Sigmoid colon (tissue), 7 donors: ENCODE measurements around the gene CRIP2. TPM values are rescaled to one million over a fixed set of nuclear protein-coding genes. Genes with fewer than 3 reads are reported as not detected.

ENCODE experiments used
- DNase-seq: peaks from one replicate; pipeline ENCODE4 v3.0.0-alpha.2; 2019
- H3K27ac ChIP-seq, 4 donors: fragments of 200-600 bp; sonication (generic); one replicate each; pipeline ENCODE4 v1.5.1; 2016 to 2019; ENCODE audit warnings: mild to moderate bottlenecking in 1 of 4
- H3K27me3 ChIP-seq, 3 donors: fragments of 200-600 bp; sonication (generic); one replicate each; pipeline ENCODE4 v1.5.1; 2019; ENCODE audit warnings: mild to moderate bottlenecking in 1 of 3
- H3K36me3 ChIP-seq, 4 donors: fragments of 200-600 bp; sonication (generic); one replicate each; pipeline ENCODE4 v1.5.1; 2016 to 2019
- H3K4me1 ChIP-seq, 4 donors: fragments of 200-600 bp; sonication (generic); one replicate each; pipeline ENCODE4 v1.5.1; 2017 to 2019
- H3K4me3 ChIP-seq, 4 donors: fragments of 200-600 bp; sonication (generic); one replicate each; pipeline ENCODE4 v1.5.1; 2017 to 2019; ENCODE audit warnings: mild to moderate bottlenecking in 2 of 4, moderate library complexity in 1 of 4
- H3K9me3 ChIP-seq, 4 donors: fragments of 200-600 bp in 3 of 4; sonication (generic) in 3 of 4; one replicate each; pipeline versions ENCODE4 v1.5.1 to v1.6.1; 2013 to 2019
- EP300 ChIP-seq, 4 donors: sonication (generic); formaldehyde crosslinking; IDR thresholded peaks; one replicate each; pipeline ENCODE4 v1.6.1; 2017; ENCODE audit warnings: antibody characterized with exemption in 4 of 4
- POLR2A ChIP-seq, 2 donors: fragments of 450-650 bp; IDR thresholded peaks; one replicate each; pipeline ENCODE4 v1.6.1; 2016; ENCODE audit warnings: antibody characterized with exemption in 2 of 2, mild to moderate bottlenecking in 2 of 2, moderate library complexity in 2 of 2
- POLR2AphosphoS5 ChIP-seq, 4 donors: sonication (generic); formaldehyde crosslinking; IDR thresholded peaks; one replicate each; pipeline ENCODE4 v1.6.1; 2017; ENCODE audit warnings: antibody characterized with exemption in 4 of 4
- WGBS, 2 donors: extraction: QIAGEN DNeasy Blood & Tissue Kit; methylation state at CpG; one replicate each; pipeline ENCODE4 v1.1.7; 2013; 5-methylcytosine and 5-hydroxymethylcytosine counted together
- intact Hi-C: fragments of 100-400 bp; cut with DNase I; formaldehyde crosslinking; loops from one replicate; pipeline ENCODE4 v1.15.1; 2023
- polyA plus RNA-seq, 3 donors: library from polyadenylated mRNA; stranded (reverse); fragments of 200-250 nt; gene quantifications; one replicate each; pipeline ENCODE4 v1.2.3, GENCODE V29; 2013
- total RNA-seq, 4 donors: library from RNA; depleted of rRNA; stranded (reverse); fragments of >200 nt; gene quantifications; one replicate each; pipeline ENCODE4 v1.1.0, GENCODE V29; 2016
- TF ChIP-seq, protein P1 (sequence below), 4 experiments: fragments of 450-650 bp in 3 of 4; fragments of 200-600 bp in 1 of 4; IDR thresholded peaks; one replicate each; pipeline ENCODE4 v1.5.1; 2016 to 2019; ENCODE audit warnings: antibody characterized with exemption in 4 of 4, mild to moderate bottlenecking in 3 of 4, moderate library complexity in 2 of 4
- donor health status: healthy with polysubstance abuse.
- donor health status: Bipolar disorder and iron deficiency.
- donor health status: healthy.

CRIP2 gene
- total and polyA plus RNA-seq, 7 donors, result 13.6 to 79.5 (median 50.0) TPM

DNA sequence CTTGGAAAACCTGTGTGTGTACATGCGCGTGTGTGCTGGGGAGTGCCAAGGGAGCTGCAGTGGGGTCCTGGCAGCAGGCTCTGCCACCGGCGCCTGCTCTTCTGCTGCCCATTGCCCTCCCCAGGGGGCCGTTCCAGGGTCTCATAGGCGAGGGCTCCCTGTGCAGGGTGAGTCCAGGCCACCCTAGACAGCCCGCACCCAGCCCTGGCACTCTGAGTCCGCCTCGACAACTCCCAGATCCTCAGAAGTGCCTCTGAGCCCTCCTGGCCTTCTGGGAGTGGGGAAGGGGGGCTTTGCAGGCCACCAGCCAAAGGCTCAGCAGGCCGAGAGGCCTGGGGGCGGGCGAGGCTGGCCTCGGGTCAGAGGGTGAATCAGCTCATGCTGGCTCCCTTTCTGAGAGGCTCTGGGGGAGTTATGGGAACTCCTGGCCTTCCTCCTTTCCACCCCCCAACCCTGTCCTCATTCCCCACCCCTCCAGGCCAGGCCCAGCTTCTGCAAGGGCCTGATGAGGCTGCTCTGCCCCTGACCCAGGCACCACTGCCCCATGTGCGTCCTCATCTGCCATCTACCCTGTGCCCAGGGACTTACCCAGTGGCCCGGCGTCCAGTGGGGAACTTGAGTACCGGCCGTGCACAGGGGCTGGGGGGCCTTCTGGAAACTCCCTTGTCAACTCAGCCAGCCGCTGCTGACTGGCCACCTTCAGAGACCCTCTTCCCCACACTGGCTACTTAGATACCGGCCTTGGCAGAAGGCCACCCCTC, 14.3 kb downstream of the CRIP2 start:
- intact Hi-C loops, result loop anchor here (2.0 kb wide), 1 partner anchor 118 kb away; no protein-coding TSS in a partner anchor
- Histone ChIP-seq H3K9me3 (no peaks in the 10 kb centered on the region), H3K4me1 (peaks cover 0 to 66% (median 60%) of the 10 kb centered on the region in 4 donors), H3K4me3 (peak overlapping the region in 2 of 4 donors; percentile 64 to 76), H3K27ac (peak overlapping the region; percentile 91 to 99 (median 95)), H3K27me3 (peaks cover 3 to 32% (median 27%) of the 10 kb centered on the region in 3 donors), H3K36me3 (no peaks in the 10 kb centered on the region)
- 54 to 66% methylated on average over 20 of the region's 20 CpGs for WGBS, 2 donors
- TF ChIP-seq EP300 (IDR thresholded peaks at IDR 0.05) (no peak), POLR2A (IDR thresholded peaks at IDR 0.05) (no peak)
- DNase-seq, result no peak

DNA sequence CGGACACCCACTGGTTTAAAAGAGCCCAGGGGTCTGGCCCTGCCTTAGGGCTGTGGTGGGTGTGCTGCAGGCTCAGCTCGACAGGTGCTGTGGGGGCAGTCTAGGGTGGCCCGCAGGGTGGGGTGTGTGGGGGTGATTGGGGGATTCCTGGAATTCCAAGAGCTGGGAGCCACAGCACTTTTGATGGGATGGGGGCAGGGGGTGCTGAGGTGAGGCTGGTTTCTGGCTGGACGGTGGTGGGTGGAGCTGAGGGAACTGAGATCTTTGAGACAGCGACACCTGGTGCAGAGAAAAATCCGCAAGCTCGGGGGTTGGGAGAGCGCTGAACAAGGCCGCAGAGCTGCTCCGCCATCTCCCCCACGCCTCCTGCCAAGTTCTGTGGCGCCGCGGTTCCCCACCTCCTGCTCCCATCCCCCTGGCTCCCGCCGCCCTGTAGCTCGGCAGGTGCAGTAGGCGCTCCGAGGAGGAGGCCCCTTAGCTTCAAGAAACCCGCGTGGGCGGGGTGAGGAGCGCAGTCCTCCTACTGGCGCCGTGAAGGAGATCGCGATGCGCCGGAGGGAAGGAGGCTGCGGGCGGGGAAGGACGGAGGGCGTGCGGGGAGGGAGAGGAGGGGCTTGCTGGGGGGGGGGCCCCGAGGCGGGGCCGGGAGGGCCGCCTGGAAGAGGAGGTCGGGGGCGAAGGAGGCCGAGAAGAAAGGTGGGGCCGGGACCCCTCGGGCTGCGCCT, 15.1 kb downstream of the CRIP2 start:
- DNase-seq, result peak; percentile 94
- H3K27ac ChIP-seq, result peak overlapping the region; percentile 91 to 99 (median 95)
- H3K27me3 ChIP-seq, result peaks cover 3 to 32% (median 27%) of the 10 kb centered on the region in 3 donors
- H3K4me3 ChIP-seq, result peak overlapping the region; percentile 37 to 76 (median 67)
- no peaks in the 10 kb centered on the region for H3K9me3 ChIP-seq
- TF ChIP-seq, protein P1, sequence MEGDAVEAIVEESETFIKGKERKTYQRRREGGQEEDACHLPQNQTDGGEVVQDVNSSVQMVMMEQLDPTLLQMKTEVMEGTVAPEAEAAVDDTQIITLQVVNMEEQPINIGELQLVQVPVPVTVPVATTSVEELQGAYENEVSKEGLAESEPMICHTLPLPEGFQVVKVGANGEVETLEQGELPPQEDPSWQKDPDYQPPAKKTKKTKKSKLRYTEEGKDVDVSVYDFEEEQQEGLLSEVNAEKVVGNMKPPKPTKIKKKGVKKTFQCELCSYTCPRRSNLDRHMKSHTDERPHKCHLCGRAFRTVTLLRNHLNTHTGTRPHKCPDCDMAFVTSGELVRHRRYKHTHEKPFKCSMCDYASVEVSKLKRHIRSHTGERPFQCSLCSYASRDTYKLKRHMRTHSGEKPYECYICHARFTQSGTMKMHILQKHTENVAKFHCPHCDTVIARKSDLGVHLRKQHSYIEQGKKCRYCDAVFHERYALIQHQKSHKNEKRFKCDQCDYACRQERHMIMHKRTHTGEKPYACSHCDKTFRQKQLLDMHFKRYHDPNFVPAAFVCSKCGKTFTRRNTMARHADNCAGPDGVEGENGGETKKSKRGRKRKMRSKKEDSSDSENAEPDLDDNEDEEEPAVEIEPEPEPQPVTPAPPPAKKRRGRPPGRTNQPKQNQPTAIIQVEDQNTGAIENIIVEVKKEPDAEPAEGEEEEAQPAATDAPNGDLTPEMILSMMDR (IDR thresholded peaks at IDR 0.05), result peak; percentile 56 to 69 (median 66)
- TF ChIP-seq EP300 (IDR thresholded peaks at IDR 0.05) (no peak), POLR2A (IDR thresholded peaks at IDR 0.05) (peak in 1 of 2 donors; percentile 13), POLR2AphosphoS5 (IDR thresholded peaks at IDR 0.05) (peak in 2 of 4 donors; percentile 43 to 51)
- no peaks in the 10 kb centered on the region for H3K36me3 ChIP-seq
- 1 to 2% methylated on average over 44 of the region's 44 CpGs for WGBS, 2 donors
- intact Hi-C loops, result loop anchor here (1.0 to 2.0 kb wide), 3 partner anchors 8 to 119 kb away; partner anchors contain the start of gene MTA1
- H3K4me1 ChIP-seq, result peaks cover 0 to 59% (median 53%) of the 10 kb centered on the region in 4 donors

DNA sequence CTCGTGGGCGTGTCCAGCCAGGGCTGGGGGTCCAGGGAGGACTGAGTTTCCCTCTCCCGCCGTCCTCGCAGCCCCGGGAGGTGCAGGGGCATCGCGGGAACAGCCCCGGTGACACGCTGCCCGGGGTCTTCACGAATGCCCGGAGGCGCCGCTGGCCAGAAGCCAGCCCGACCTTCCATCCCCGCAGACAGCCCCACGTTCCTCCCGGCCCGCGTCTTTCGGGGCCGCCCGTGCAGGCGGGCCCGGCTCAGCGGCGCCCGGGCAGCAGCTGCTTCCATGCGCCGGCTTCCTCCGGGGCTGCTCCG, 15.6 kb downstream of the CRIP2 start:
- H3K27me3 ChIP-seq, result peaks cover 3 to 32% (median 27%) of the 10 kb centered on the region in 3 donors
- no peaks in the 10 kb centered on the region for H3K9me3 ChIP-seq
- H3K36me3 ChIP-seq, result no peaks in the 10 kb centered on the region
- DNase-seq, result no peak
- H3K4me1 ChIP-seq, result peaks cover 0 to 55% (median 50%) of the 10 kb centered on the region in 4 donors
- TF ChIP-seq EP300 (IDR thresholded peaks at IDR 0.05) (no peak), POLR2A (IDR thresholded peaks at IDR 0.05) (no peak)
- 0% methylated on average over 33 of the region's 33 CpGs for WGBS, 2 donors
- H3K27ac ChIP-seq, result peak overlapping the region; percentile 91 to 99 (median 95)
- intact Hi-C loops, result loop anchor here (1.0 to 2.0 kb wide), 2 partner anchors 9 to 71 kb away; partner anchors contain the start of gene MTA1
- H3K4me3 ChIP-seq, result peak overlapping the region; percentile 37 to 76 (median 67)

DNA sequence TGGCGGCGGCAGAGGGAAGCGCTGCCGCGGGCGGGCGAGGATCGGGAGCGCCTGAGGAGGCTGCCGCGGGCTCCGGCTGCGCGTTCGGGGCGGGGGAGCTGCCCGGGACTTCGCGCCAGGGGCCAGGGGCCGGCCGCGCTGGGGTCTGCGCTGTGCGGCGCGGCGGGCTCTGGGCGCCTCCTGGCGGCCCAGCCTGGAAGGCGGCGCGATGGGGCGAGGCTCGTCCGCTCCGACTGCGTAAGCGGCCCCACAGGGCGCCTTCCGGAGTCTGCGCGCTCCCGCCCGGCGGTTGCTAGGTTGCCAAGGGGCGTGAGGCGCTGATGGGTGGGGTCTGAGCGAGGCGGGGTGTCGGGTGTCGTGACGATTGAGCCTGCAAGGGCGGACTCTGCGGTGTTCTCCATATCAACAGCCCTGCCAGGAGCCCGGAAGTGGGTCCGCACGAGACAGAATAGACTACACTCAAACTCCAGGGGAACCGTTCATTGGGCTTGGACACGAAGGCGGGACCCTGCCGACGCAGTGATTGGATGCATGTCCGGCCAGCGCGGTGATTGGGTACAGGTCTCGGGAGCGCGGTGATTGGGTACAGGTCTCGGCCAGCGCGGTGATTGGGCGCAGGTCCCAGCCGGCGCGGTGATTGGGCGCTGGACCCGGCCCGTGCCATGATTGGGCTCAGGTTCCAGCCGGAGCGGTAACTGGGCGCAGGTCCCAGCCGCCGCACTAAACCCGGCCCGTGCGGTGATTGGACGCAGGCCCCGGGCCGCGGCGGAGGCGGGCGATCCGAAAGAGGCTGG, 16.1 kb downstream of the CRIP2 start, which contains the start of gene TEDC1:
TEDC1 (plus strand) TSS at position 675 of the 794 bp plus-strand sequence. CDS start 130 bp downstream, outside the sequence.
- Histone ChIP-seq H3K27me3 (peaks cover 3 to 27% (median 24%) of the 10 kb centered on the region in 3 donors), H3K4me1 (peaks cover 0 to 52% (median 49%) of the 10 kb centered on the region in 4 donors), H3K27ac (peak within 1 kb of the TSS; percentile 91 to 99 (median 95)), H3K36me3 (no peaks in the 10 kb centered on the region), H3K9me3 (no peaks in the 10 kb centered on the region), H3K4me3 (peak within 1 kb of the TSS; percentile 37 to 85 (median 73))
- 0% methylated on average over 94 of the region's 94 CpGs for WGBS, 2 donors
- intact Hi-C loops, result loop anchor here (1.0 to 2.0 kb wide), 4 partner anchors 9 to 72 kb away; partner anchors contain the start of gene MTA1
- DNase-seq, result peak; percentile 100
- TF ChIP-seq POLR2A (IDR thresholded peaks at IDR 0.05) (no peak), EP300 (IDR thresholded peaks at IDR 0.05) (peak in 1 of 4 donors; percentile 3), POLR2AphosphoS5 (IDR thresholded peaks at IDR 0.05) (peak in 3 of 4 donors; percentile 39 to 68 (median 52))
- TF ChIP-seq, protein P1 (IDR thresholded peaks at IDR 0.05), result peak; percentile 11 to 79 (median 24)
